HEK293 (cell line): ENCODE measurements around the gene ZBTB14.

ENCODE experiments used
- CTCF ChIA-PET: fragments of 350-600 bp; formaldehyde crosslinking; extraction: SDS; loops from one replicate; lab custom pipeline; 2021; ENCODE audit warnings: antibody characterized with exemption; lab: Yijun Ruan, JAX
- POLR2A ChIA-PET: fragments of 300-600 bp; formaldehyde crosslinking; extraction: SDS; loops from one replicate; lab custom pipeline; 2020; ENCODE audit warnings: antibody characterized with exemption, inconsistent platforms; lab: Yijun Ruan, JAX
- H3K27ac ChIP-seq: fragments of 200-500 bp; sonication (Bioruptor generic); 2 replicates; pipeline ENCODE4 v1.5.1; 2014; ENCODE audit warnings: low read depth, low read length, control low read depth, inconsistent platforms; ENCODE audit errors: extremely low read depth
- H3K36me3 ChIP-seq, 2 experiments: fragments of 200-500 bp in 1 of 2; sonication (Bioruptor generic) in 1 of 2; 1 replicate in 1 of 2; 2 replicates in 1 of 2; pipeline ENCODE4 v1.5.1; 2014 to 2017; ENCODE audit warnings: inconsistent platforms in 2 of 2, low read length in 2 of 2; ENCODE audit not compliant: control insufficient read depth in 2 of 2, insufficient read depth in 1 of 2
- H3K4me1 ChIP-seq: fragments of 200-500 bp; sonication (Bioruptor generic); 2 replicates; pipeline ENCODE4 v1.5.1; 2014; ENCODE audit warnings: mild to moderate bottlenecking, low read length, inconsistent platforms; ENCODE audit not compliant: control insufficient read depth, insufficient read depth
- H3K4me3 ChIP-seq: 2 replicates; pipeline ENCODE4 v1.5.1; 2011; ENCODE audit warnings: low read depth, mild to moderate bottlenecking, control low read depth, low read length, moderate library complexity
- H3K9me3 ChIP-seq: fragments of 200-500 bp; sonication (Bioruptor generic); 2 replicates; pipeline ENCODE4 v1.5.1; 2014; ENCODE audit warnings: low read depth, low read length, inconsistent platforms; ENCODE audit not compliant: control insufficient read depth, insufficient read depth
- BCL11A ChIP-seq: fragments of 450-650 bp; formaldehyde crosslinking; IDR thresholded peaks from 2 replicates; pipeline ENCODE4 v1.5.1; 2016; ENCODE audit warnings: low read depth, missing biosample characterization, missing genetic modification characterization
- GLI2 ChIP-seq: fragments of 450-650 bp; formaldehyde crosslinking; IDR thresholded peaks from 2 replicates; pipeline ENCODE4; 2017; ENCODE audit warnings: missing biosample characterization, missing genetic modification characterization, low read depth, borderline replicate concordance
- IKZF3 ChIP-seq: fragments of 450-650 bp; IDR thresholded peaks from 2 replicates; pipeline ENCODE4 v1.5.0; 2018; ENCODE audit warnings: missing biosample characterization, mild to moderate bottlenecking, missing genetic modification characterization, moderate library complexity
- KLF9 ChIP-seq: fragments of 450-650 bp; formaldehyde crosslinking; IDR thresholded peaks from 2 replicates; pipeline ENCODE4 v1.5.1; 2016; ENCODE audit warnings: missing biosample characterization, missing genetic modification characterization, low read depth
- REST ChIP-seq: fragments of 450-650 bp; formaldehyde crosslinking; IDR thresholded peaks from 2 replicates; pipeline ENCODE4 v1.5.1; 2016; ENCODE audit warnings: missing biosample characterization, missing genetic modification characterization
- SALL2 ChIP-seq: fragments of 450-650 bp; formaldehyde crosslinking; IDR thresholded peaks from 2 replicates; pipeline ENCODE4 v1.5.0; 2017; ENCODE audit warnings: missing biosample characterization, mild to moderate bottlenecking, missing genetic modification characterization, borderline replicate concordance
- ZFP69B ChIP-seq: fragments of 450-650 bp; formaldehyde crosslinking; IDR thresholded peaks from 2 replicates; pipeline ENCODE4 v1.5.1; 2016; ENCODE audit warnings: missing biosample characterization, missing genetic modification characterization
- ZNF133 ChIP-seq: fragments of 450-650 bp; formaldehyde crosslinking; IDR thresholded peaks from 2 replicates; pipeline ENCODE4 v1.5.1; 2016; ENCODE audit warnings: missing biosample characterization, missing genetic modification characterization
- ZNF16 ChIP-seq: fragments of 450-650 bp; formaldehyde crosslinking; IDR thresholded peaks from 2 replicates; pipeline ENCODE4 v1.5.1; 2016; ENCODE audit warnings: low read depth, missing biosample characterization, missing genetic modification characterization
- ZNF514 ChIP-seq: fragments of 450-650 bp; formaldehyde crosslinking; IDR thresholded peaks from 2 replicates; pipeline ENCODE4 v1.5.1; 2016; ENCODE audit warnings: missing biosample characterization, missing genetic modification characterization
- ZNF561 ChIP-seq: fragments of 450-650 bp; IDR thresholded peaks from 2 replicates; pipeline ENCODE4 v1.5.1; 2018; ENCODE audit warnings: missing biosample characterization, missing genetic modification characterization, borderline replicate concordance
- ZNF585B ChIP-seq: fragments of 450-650 bp; formaldehyde crosslinking; IDR thresholded peaks from 2 replicates; pipeline ENCODE4 v1.5.1; 2016; ENCODE audit warnings: missing biosample characterization, missing genetic modification characterization
- ZNF76 ChIP-seq: fragments of 450-650 bp; formaldehyde crosslinking; IDR thresholded peaks from 2 replicates; pipeline ENCODE4; 2016; ENCODE audit warnings: low read depth, missing biosample characterization, missing genetic modification characterization, borderline replicate concordance
- ZSCAN5A ChIP-seq: fragments of 450-650 bp; formaldehyde crosslinking; IDR thresholded peaks from 2 replicates; pipeline ENCODE4 v1.5.1; 2016; ENCODE audit warnings: missing biosample characterization, missing genetic modification characterization
- TF ChIP-seq, protein P1 (sequence below): fragments of 450-650 bp; formaldehyde crosslinking; IDR thresholded peaks from 2 replicates; pipeline ENCODE4 v1.5.1; 2017; ENCODE audit warnings: missing biosample characterization, missing genetic modification characterization

The ZBTB14 gene

GRCh38 chr18:5275872-5276271 is 19.7 kb downstream of the ZBTB14 start:
- ChIA-PET POLR2A (no interaction called here), CTCF (no interaction called here)
- Histone ChIP-seq H3K9me3 (no peaks in the 10 kb centered on the region), H3K4me3 (no peak overlapping the region), H3K4me1 (no peaks in the 10 kb centered on the region), H3K27ac (no peak overlapping the region), H3K36me3 (no peaks in the 10 kb centered on the region)
- TF ChIP-seq ZNF133 (tag by site-specific recombination) (no peak), ZFP69B (tag by site-specific recombination) (no peak), ZNF561 (tag by site-specific recombination) (no peak)

DNA sequence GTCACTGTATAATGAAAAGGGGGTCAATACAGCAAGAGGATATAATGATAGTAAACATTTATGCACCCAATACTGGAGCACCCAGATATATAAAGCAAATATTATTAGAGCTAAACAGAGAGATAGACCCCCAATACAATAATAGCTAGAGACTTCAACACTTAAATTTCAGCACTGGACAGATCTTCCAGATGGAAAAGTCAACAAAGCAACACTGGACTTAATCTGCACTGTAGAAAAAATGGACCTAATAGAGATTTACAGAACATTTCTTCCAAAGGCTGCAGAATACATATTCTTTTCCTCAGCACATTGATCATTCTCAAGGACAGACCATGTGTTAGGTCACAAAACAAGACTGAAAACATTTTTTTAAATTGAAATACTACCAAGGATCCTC is 26.7 kb downstream of the ZBTB14 start:
- CTCF ChIA-PET = no interaction called here
- POLR2A ChIA-PET = no interaction called here
- TF ChIP-seq REST (tag by site-specific recombination) = peak; percentile 80
- no peak for TF ChIP-seq KLF9 (tag by site-specific recombination)
- Histone ChIP-seq H3K36me3 (no peaks in the 10 kb centered on the region), H3K9me3 (no peaks in the 10 kb centered on the region), H3K27ac (no peak overlapping the region), H3K4me1 (no peaks in the 10 kb centered on the region), H3K4me3 (no peak overlapping the region)

GRCh38 chr18:5266721-5267120 is 28.8 kb downstream of the ZBTB14 start:
- no peaks in the 10 kb centered on the region for H3K36me3 ChIP-seq
- H3K4me3 ChIP-seq = no peak overlapping the region
- POLR2A ChIA-PET = no interaction called here
- H3K9me3 ChIP-seq = no peaks in the 10 kb centered on the region
- H3K27ac ChIP-seq = no peak overlapping the region
- TF ChIP-seq ZNF16 (no peak), ZNF76 (tag by site-specific recombination) (no peak)
- TF ChIP-seq, all 188 proteins: peak for 0
- H3K4me1 ChIP-seq = no peaks in the 10 kb centered on the region
- CTCF ChIA-PET = interaction anchor here (0.6 kb wide), 1 partner anchor 963 kb away, joined by 4 read pairs; no protein-coding TSS in a partner anchor

GRCh38 chr18:5253910-5254309 is 41.6 kb downstream of the ZBTB14 start:
- Histone ChIP-seq H3K4me3 (no peak overlapping the region), H3K27ac (no peak overlapping the region), H3K9me3 (no peaks in the 10 kb centered on the region), H3K4me1 (no peaks in the 10 kb centered on the region), H3K36me3 (no peaks in the 10 kb centered on the region)
- ChIA-PET POLR2A (no interaction called here), CTCF (no interaction called here)
- TF ChIP-seq ZSCAN5A (tag by site-specific recombination) = no peak
- no peak for TF ChIP-seq IKZF3 (tag by site-specific recombination)
- TF ChIP-seq, protein P1, sequence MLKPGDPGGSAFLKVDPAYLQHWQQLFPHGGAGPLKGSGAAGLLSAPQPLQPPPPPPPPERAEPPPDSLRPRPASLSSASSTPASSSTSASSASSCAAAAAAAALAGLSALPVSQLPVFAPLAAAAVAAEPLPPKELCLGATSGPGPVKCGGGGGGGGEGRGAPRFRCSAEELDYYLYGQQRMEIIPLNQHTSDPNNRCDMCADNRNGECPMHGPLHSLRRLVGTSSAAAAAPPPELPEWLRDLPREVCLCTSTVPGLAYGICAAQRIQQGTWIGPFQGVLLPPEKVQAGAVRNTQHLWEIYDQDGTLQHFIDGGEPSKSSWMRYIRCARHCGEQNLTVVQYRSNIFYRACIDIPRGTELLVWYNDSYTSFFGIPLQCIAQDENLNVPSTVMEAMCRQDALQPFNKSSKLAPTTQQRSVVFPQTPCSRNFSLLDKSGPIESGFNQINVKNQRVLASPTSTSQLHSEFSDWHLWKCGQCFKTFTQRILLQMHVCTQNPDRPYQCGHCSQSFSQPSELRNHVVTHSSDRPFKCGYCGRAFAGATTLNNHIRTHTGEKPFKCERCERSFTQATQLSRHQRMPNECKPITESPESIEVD (tag by site-specific recombination) = no peak
- no peak for TF ChIP-seq SALL2
- no peak for TF ChIP-seq ZNF133 (tag by site-specific recombination)
- TF ChIP-seq GLI2 (tag by site-specific recombination) = no peak
- no peak for TF ChIP-seq BCL11A (tag by site-specific recombination)
- no peak for TF ChIP-seq ZNF585B (tag by site-specific recombination)
- no peak for TF ChIP-seq ZNF514 (tag by site-specific recombination)
